Skeletal muscle satellite cell (primary cell): ENCODE measurements around the gene PSMG4.
A peak's percentile ranks its signal among the peaks of the same experiment; 100 is the strongest.

ENCODE experiments used
- H3K27me3 ChIP-seq: 2 replicates; pipeline ENCODE4 v1.7.0; 2013; ENCODE audit warnings: low read length; ENCODE audit not compliant: control insufficient read depth, insufficient read depth
- H3K36me3 ChIP-seq: 2 replicates; pipeline ENCODE4 v1.7.0; 2013; ENCODE audit warnings: mild to moderate bottlenecking, control low read depth, low read length; ENCODE audit not compliant: insufficient read depth
- H3K4me1 ChIP-seq: 2 replicates; pipeline ENCODE4 v1.7.0; 2013; ENCODE audit warnings: low read length; ENCODE audit not compliant: control insufficient read depth, insufficient read depth
- H3K4me2 ChIP-seq: 2 replicates; pipeline ENCODE4 v1.7.0; 2013; ENCODE audit warnings: mild to moderate bottlenecking, low read length
- H3K4me3 ChIP-seq: 2 replicates; pipeline ENCODE4 v1.7.0; 2013; ENCODE audit warnings: low read length
- H3K9ac ChIP-seq: 2 replicates; pipeline ENCODE4 v1.7.0; 2013; ENCODE audit warnings: mild to moderate bottlenecking, low read depth, low read length, moderate library complexity
- H3K9me3 ChIP-seq: replicated peaks from 2 replicates; pipeline ENCODE4 v1.7.0; 2013; ENCODE audit warnings: mild to moderate bottlenecking, control low read depth, low read length

PSMG4 gene

GRCh38 chr6:3222506-3223038, 36.2 kb upstream of the PSMG4 start:
- Histone ChIP-seq H3K9ac (no peak overlapping the region), H3K27me3 (peaks cover 84% of the 10 kb centered on the region), H3K4me1 (peaks cover 12% of the 10 kb centered on the region), H3K4me2 (no peak overlapping the region), H3K9me3 (no peaks in the 10 kb centered on the region), H3K4me3 (no peak overlapping the region), H3K36me3 (no peaks in the 10 kb centered on the region)

- no peak overlapping the region for H3K4me3 ChIP-seq
- H3K27me3 ChIP-seq = peaks cover 84% of the 10 kb centered on the region
- H3K9me3 ChIP-seq = no peaks in the 10 kb centered on the region
- no peak overlapping the region for H3K4me2 ChIP-seq
- H3K4me1 ChIP-seq = peaks cover 31% of the 10 kb centered on the region
- H3K9ac ChIP-seq = no peak overlapping the region
- H3K36me3 ChIP-seq = no peaks in the 10 kb centered on the region
These were observed 32.7 kb upstream of the PSMG4 start for GRCh38 chr6:3226042-3226441.

- no peaks in the 10 kb centered on the region for H3K36me3 ChIP-seq
- H3K4me2 ChIP-seq = peak overlapping the region; percentile 82
- peaks cover 84% of the 10 kb centered on the region for H3K27me3 ChIP-seq
- no peak overlapping the region for H3K9ac ChIP-seq
- H3K9me3 ChIP-seq = no peaks in the 10 kb centered on the region
- peak overlapping the region; percentile 63 for H3K4me3 ChIP-seq
- peaks cover 36% of the 10 kb centered on the region for H3K4me1 ChIP-seq
These were observed 32.0 kb upstream of the PSMG4 start for GRCh38 chr6:3226481-3227362.

GRCh38 chr6:3227363-3228045, 31.2 kb upstream of the PSMG4 start, which contains the start of gene TUBB2B:
Gene TUBB2B (minus strand): TSS chr6:3227653. CDS start chr6:3227543, 110 bp downstream.
- H3K27me3 ChIP-seq = peaks cover 88% of the 10 kb centered on the region
- H3K4me3 ChIP-seq = peak within 1 kb of the TSS; percentile 63
- H3K36me3 ChIP-seq = no peaks in the 10 kb centered on the region
- H3K4me1 ChIP-seq = peaks cover 40% of the 10 kb centered on the region
- peak within 1 kb of the TSS; percentile 82 for H3K4me2 ChIP-seq
- H3K9ac ChIP-seq = no peak within 1 kb of the TSS
- H3K9me3 ChIP-seq = no peaks in the 10 kb centered on the region

- Histone ChIP-seq H3K4me1 (peaks cover 40% of the 10 kb centered on the region), H3K9me3 (no peaks in the 10 kb centered on the region), H3K4me2 (peak overlapping the region; percentile 20), H3K27me3 (peaks cover 90% of the 10 kb centered on the region), H3K9ac (no peak overlapping the region), H3K4me3 (no peak overlapping the region), H3K36me3 (no peaks in the 10 kb centered on the region)
These were observed 30.6 kb upstream of the PSMG4 start for GRCh38 chr6:3228046-3228671.

- Histone ChIP-seq H3K4me1 (peaks cover 40% of the 10 kb centered on the region), H3K4me3 (no peak overlapping the region), H3K9me3 (no peaks in the 10 kb centered on the region), H3K4me2 (peak overlapping the region; percentile 67), H3K36me3 (no peaks in the 10 kb centered on the region), H3K27me3 (peaks cover 88% of the 10 kb centered on the region), H3K9ac (no peak overlapping the region)
These were observed 29.8 kb upstream of the PSMG4 start for GRCh38 chr6:3228771-3229565.

GRCh38 chr6:3229566-3230178, 29.1 kb upstream of the PSMG4 start:
- no peaks in the 10 kb centered on the region for H3K36me3 ChIP-seq
- no peak overlapping the region for H3K4me2 ChIP-seq
- H3K9ac ChIP-seq = no peak overlapping the region
- H3K27me3 ChIP-seq = peaks cover 87% of the 10 kb centered on the region
- no peaks in the 10 kb centered on the region for H3K9me3 ChIP-seq
- peaks cover 40% of the 10 kb centered on the region for H3K4me1 ChIP-seq
- H3K4me3 ChIP-seq = no peak overlapping the region

- H3K4me3 ChIP-seq = no peak overlapping the region
- no peak overlapping the region for H3K9ac ChIP-seq
- peaks cover 87% of the 10 kb centered on the region for H3K27me3 ChIP-seq
These were observed 28.4 kb upstream of the PSMG4 start for GRCh38 chr6:3230256-3230882.

GRCh38 chr6:3230900-3231246, 27.9 kb upstream of the PSMG4 start:
- H3K4me3 ChIP-seq = peak overlapping the region; percentile 67
- peak overlapping the region; percentile 62 for H3K9ac ChIP-seq
- H3K27me3 ChIP-seq = peaks cover 89% of the 10 kb centered on the region
- H3K4me1 ChIP-seq = peaks cover 40% of the 10 kb centered on the region
- peak overlapping the region; percentile 83 for H3K4me2 ChIP-seq
- H3K36me3 ChIP-seq = no peaks in the 10 kb centered on the region
- H3K9me3 ChIP-seq = no peaks in the 10 kb centered on the region

More at GRCh38 chr6:3230256-3230882, 28.4 kb upstream of the PSMG4 start:
- Histone ChIP-seq H3K36me3 (no peaks in the 10 kb centered on the region), H3K9me3 (no peaks in the 10 kb centered on the region), H3K4me1 (peaks cover 40% of the 10 kb centered on the region), H3K4me2 (peak overlapping the region; percentile 83)
